SK-N-MC (cell line): ENCODE measurements around the gene ANKRD53.

Experiments
- EZH2 ChIP-seq: fragments of 200-600 bp; sonication (generic); IDR thresholded peaks from one replicate; pipeline ENCODE4 v1.6.1; 2017; ENCODE audit warnings: antibody characterized with exemption
- POLR2AphosphoS5 ChIP-seq: IDR thresholded peaks from 2 replicates; pipeline ENCODE4 v1.6.1; 2012; ENCODE audit warnings: mild to moderate bottlenecking, low read depth, low read length, borderline replicate concordance

GRCh38 chr2:70938586-70938950 is 39.9 kb upstream of the ANKRD53 start:
- TF ChIP-seq POLR2AphosphoS5 (no peak), EZH2 (no peak)
